IPS DF 4.7 (cell line): Measurements from ENCODE around the gene PLA2G2F.
"Not testable (repeated sequence)": the region's sequence is repeated elsewhere in the genome, so short reads cannot be mapped to it uniquely, and the experiment has no call there.

ENCODE experiments used
- DNase-seq: peaks from one replicate; pipeline ENCODE4 v3.0.0-alpha.2; 2013; ENCODE audit warnings: low spot score; ENCODE audit errors: extremely low read depth

Gene PLA2G2F

GRCh38 chr1:20114021-20114648 is 25.0 kb upstream of the PLA2G2F start:
- DNase-seq: no peak

DNA sequence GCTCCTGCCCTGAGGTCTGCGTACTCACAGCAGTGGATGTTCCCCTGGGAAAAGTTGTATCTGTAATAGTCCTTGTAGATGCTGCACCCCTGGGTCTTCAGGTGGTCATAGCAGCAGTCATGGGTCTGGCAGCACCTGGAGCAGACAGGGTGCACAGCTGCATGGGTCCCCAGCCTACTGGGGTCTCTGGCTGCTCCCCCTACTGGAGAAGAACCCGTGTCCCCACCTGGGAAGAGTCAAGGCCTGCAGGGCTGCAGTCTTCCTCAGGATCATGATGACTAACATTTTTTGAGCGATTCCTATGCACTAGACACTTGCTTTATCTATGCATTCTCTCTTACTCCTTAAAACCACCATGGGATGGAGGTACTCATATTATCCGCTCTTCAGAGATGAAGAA is 23.6 kb upstream of the PLA2G2F start:
- no peak for DNase-seq

DNA sequence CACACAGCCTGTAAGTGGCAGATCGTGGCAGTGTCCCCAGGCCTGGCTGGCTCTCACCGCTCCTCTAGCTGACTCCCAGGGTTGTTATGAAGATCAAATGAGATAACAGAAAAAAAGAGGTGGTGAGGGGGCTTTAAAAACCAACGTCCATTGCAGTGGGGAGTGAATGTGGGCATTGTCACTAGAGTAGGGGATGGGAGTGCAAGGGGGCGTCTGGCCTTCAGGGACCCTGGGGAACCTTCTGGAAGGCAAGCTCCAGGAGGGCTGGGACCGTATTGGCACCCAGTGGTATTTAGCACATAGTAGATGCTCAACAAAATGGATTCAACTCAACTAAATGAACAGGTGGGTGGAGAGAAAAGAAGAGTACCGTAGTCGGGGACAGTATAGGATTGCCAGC is 23.2 kb upstream of the PLA2G2F start:
- DNase-seq: no peak

- no peak for DNase-seq
Measured at GRCh38 chr1:20117236-20117635, 21.9 kb upstream of the PLA2G2F start.

DNA sequence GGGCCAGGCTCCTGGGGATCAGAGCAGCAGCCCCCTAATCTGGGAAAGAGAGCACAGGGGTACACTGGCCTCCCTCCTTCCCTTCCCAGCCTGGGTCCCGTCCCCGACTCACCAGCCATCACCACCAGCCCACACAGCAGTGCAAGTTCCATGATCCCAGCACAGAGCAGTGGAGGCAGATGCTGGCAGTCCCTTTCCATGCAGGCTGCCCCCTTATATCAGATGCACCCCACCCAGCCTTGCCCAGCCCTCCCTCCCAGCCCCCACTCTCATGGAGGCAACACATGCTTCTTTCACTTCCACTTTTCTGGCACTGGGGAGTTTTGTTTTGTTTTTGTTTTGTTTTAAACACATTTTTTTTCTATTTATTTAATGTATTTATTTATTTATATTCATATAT is 19.8 kb upstream of the PLA2G2F start, which contains the start of gene PLA2G2D:
Gene PLA2G2D, minus strand, starts transcription at position 190 of the 400 bp plus-strand sequence. Its CDS starts 38 bp downstream, at position 152.
- no peak for DNase-seq

DNA sequence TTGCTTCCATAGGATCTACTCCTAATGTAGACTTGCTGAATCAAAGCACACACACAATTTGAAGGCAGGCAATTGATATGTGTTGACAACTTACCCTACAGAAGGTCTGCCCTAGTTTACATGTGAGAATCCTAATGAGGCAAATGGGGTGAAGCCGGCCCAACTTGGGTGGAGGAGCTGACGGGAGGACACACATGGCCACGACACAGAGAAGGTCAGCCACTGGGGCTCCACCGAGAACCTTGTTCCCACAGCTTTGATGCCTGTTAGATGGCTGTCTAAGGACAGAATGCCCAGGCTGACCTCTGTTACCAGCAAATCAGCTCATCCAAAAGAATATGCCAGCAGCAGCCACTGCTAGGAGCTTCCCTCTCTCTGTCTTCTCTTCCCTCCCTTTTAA is 18.3 kb upstream of the PLA2G2F start:
- no peak for DNase-seq

- no peak for DNase-seq
Measured at GRCh38 chr1:20123722-20124455, 15.2 kb upstream of the PLA2G2F start.

DNA sequence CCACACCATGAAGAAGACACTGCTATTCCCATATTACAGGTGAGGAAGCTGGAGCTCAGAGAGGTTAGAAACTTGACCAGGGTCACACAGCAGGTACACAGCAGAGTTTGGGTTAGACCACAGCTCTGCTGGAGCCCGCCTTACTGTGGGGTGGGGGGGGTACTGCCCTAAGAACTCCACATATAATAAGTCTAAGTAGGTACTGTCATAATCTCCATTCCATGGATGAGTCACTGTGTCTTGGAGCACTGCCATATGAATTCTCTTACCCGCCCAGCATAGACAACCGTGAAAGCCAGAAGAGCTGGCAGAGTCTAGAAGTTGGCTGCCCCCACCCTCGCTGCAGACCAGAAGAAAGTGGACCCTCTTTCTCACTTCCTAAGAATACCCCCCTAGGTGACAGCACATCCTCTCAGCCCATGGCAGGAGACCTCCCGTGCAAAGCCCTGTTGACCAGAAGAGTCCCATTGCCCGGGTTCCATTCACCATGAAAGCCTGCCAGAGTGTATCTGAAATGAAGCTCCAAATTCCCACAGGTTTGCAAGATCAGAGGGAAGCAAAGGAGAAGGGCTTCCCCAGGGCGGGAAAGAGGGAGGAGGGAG is 14.6 kb upstream of the PLA2G2F start:
- DNase-seq: no peak

DNA sequence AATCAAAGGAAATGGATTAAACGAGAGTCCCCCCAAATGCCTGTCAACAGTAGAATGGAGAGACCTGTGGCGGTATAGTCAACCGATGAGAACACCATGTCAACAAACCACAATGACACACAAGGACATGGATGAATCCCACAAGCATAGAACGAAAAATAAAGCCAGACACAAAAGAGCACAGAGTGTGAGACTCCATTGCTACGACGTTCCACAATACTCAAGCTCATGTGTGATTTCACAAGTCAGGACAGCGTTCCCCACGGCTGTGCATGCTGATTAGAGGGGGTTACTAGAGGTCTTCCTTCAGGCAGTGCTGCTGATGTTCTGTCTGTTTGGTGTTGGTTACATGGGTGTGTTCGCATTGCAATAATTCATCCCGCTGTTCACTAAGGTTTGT is 14.0 kb upstream of the PLA2G2F start:
- DNase-seq: no peak

DNA sequence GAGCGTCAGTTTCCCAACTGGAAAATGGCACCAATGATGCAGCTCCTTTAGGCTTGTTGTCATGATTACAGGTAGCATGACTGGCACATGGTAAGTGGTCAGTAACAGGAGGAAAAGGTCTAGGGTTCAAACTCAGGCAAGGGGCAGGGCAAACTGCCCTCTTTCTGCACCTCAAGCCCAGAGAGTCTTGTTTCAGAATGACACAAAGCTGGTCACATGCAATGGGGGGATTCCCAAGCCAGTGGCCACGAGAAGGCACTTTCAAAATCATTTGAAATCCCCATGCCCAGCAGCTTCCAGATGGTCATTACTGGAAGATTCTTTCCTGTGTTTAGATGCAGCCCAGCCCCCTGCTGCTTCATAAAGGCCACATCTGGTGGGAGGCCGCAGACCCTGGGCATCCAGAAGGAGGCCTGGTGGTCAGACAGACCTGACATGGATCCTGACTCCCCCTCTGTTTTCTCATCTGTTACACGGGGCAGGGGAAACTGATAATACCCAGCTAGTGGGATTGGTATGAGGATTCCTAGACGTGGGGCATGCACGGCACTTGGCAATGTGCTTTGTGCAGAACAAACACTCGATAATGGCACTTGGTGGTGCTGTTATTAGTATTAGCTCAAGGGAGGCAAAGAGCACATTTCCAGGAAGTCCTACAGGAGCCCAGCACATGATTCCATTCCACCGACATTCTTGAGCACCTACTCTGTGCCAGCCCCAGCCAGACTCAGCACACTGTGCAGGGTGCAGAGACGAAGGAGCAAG is 12.9 kb upstream of the PLA2G2F start:
- DNase-seq: no peak

DNA sequence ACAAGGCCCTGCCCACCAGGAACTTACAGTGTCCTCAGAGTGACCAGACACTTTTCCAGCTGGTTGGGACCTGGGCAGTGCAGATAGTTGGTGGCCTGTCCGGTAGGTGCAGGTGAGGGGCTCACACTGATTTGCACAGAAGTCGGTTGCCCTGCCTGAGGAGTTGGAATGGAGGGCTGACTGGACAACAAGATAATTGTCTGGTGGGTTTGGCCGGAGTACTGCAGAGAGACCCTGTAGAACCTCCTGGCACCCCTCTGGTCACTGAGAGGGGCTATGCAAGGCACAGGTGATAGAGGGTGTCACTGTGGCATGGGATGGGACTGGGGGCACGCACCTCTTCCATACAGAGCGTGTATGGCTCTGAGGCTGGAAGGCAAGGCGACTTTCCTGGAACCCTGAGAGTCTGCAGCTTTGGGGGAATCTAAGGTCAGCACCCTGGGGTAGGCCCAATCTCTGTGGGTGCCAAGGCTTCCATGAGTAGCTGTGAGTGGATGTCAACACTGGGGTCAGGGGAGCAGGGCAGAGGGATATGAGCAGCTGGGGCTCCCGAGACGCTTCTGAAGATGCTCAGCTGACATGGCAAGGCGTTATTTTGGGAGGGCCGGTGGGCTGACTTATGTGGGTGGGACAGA is 12.2 kb upstream of the PLA2G2F start:
- DNase-seq: no peak

DNA sequence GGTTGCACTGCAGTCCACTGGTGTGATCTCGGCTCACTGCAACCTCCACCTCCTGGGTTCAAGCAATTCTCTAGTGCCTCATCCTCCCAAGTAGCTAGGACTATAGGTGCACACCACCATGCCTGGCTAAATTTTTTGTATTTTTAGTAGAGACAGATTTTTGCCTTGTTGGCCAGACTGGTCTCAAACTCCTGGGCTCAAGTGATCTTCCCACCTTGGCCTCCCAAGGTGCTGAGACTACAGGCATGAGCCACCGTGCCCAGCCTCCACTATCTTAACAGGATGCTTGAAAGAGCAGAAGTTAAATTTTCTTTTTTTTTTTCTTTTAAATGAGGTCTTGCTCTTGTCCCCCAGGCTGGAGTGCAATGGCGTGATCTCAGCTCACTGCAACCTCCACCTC is 8.6 kb upstream of the PLA2G2F start:
- not testable (repeated sequence) for DNase-seq

DNA sequence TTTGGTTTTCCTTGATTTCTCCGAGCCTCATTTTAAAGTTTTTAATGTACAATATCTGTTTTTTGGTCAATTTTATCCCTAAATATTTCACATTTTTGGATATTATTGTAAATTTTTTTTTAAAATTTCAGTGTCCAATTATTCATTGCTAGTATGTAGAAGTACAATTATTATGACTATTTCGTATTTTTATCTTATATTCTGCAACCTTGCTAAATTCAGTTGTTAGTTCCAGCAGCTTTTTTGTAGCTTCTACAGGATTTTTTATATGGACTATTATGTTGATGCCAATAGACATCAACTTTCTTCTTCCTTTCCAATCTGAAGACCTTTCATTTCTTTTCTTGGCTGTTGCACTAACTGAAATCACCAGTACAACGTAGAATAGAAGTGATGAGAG is 4.1 kb upstream of the PLA2G2F start:
- DNase-seq: no peak

- DNase-seq: no peak
Measured at GRCh38 chr1:20136249-20136648, 2.9 kb upstream of the PLA2G2F start.

- DNase-seq: no peak
Measured at GRCh38 chr1:20137055-20137454, 2.1 kb upstream of the PLA2G2F start.

GRCh38 chr1:20137604-20138003 is 1.5 kb upstream of the PLA2G2F start:
- DNase-seq: no peak

- no peak for DNase-seq
Measured at GRCh38 chr1:20138346-20138745, 777 bp upstream of the PLA2G2F start.

DNA sequence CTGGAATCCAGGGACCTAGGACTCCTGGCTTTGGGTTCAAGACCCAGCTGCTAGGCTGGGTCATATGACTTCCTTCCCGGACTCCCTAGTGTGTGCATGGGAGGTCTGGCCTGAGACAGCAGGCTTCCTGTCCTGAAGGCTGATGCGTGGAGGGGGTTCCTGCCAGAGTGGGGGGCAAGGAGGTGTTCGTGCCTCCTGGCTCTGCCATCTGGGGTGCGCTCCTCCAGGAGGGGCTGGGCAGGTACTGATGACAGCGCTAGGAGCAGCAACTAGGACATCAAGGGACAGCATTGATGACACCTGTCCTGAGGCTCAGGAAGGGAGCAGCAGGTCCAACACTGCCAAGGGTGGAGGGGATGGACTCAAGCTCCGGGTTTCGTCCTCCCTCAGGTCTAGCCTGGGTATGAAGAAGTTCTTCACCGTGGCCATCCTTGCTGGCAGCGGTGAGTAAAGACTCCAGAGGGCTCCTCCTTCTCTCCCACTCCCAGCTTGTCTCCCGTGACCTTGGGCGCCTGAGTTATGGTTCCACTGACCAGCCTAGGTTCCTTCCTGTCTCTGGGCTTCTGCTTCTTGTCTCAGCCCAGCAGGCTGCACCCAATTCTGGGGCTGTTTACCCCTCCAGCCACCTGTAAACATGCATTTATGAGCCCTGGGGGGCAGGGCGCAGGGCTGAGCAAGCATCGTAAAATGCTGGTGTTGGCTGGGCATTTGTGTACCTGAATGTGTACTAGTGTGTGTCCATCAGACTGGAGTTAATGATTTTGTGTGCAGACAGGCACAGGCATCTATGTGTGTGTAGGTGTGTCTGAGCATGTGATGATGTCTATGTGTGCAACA is 871 bp downstream of the PLA2G2F start:
- DNase-seq: no peak

DNA sequence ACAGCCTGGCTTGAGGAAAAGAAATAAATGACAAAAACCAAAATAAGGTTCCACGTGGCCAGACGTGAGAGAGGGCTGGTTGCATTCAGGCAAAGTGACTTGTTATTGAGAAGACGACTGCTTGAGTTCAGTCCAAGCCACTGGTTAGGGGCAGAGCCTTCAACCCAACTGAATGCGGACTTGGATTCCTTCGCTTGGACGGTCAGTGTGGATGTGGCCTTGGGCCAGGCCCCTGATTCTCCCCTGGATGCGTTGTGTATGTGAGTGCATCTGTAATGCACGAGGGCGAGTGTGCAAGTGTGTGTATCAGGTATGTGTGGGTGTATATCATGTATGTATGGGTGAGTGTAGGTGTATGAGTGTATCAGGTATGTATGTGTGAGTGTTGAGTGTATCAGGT is 1.9 kb downstream of the PLA2G2F start:
- no peak for DNase-seq

- DNase-seq: no peak
Measured at GRCh38 chr1:20141466-20141865, 2.3 kb downstream of the PLA2G2F start.
